ENCODE measurements around the gene UFL1. TPM values are rescaled to one million over a fixed set of nuclear protein-coding genes. Genes with fewer than 3 reads are reported as not detected.

The UFL1 gene
- total RNA-seq, 4 donors from 2014 or later, result 22.3 to 24.3 (median 23.2) TPM

DNA sequence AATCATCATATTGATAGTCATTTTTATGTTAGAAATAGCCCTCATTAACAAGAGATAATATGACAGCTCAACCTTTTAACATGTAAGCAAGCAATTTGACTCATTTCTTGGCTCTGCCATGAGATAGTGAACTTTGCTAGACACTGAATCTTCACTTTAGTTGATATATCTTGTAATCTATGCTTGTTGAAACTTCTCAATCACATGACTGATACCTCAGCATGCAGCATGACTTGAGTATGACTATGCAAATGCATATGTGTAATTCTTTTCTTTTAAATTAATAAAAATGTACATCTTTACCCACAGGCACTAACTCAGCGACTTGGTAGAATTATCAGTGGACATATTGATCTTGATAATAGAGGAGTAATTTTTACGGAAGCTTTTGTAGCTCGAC is 6.6 kb downstream of the UFL1 start:
- H3K4me3 ChIP-seq (ENCODE audit: low read depth, poor library complexity, severe bottlenecking), result no peak overlapping the region
- no peak for DNase-seq (ENCODE audit: low spot score in 2 of 2)
- 89 to 91% methylated on average over 3 of the region's 3 CpGs for WGBS, 2 donors
- no peak for TF ChIP-seq CTCF (IDR thresholded peaks at IDR 0.05)
- TF ChIP-seq POLR2A (IDR thresholded peaks at IDR 0.05), result no peak
- intact Hi-C loops (cut with DNase I; ENCODE audit: low total_unique reads), result no loop called here

DNA sequence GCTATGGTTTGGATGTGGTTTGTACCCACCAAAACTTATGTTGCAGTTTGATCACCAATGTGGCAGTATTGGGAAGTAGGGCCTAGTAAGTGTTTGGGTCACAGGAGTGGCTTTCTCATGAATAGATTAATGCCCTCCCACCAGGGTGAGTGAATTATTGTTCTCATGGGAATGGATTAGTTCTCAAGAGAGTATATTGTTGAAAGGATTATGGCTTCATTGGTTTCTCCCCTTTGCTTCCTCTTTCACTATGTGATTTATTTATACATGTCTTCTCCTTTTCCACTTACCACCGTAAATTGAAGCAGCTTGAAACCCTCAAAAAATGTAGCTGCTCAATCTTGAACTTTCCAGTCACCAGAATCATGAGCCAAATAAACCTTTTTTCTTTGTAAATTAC is 10.8 kb downstream of the UFL1 start:
- WGBS, 2 donors, result 63 to 81% methylated on average over 1 of the region's 1 CpG
- intact Hi-C loops (cut with DNase I; ENCODE audit: low total_unique reads), result no loop called here
- no peak overlapping the region for H3K4me3 ChIP-seq (ENCODE audit: low read depth, poor library complexity, severe bottlenecking)
- no peak for DNase-seq (ENCODE audit: low spot score in 2 of 2)
- TF ChIP-seq CTCF (IDR thresholded peaks at IDR 0.05), result no peak
- no peak for TF ChIP-seq POLR2A (IDR thresholded peaks at IDR 0.05)

DNA sequence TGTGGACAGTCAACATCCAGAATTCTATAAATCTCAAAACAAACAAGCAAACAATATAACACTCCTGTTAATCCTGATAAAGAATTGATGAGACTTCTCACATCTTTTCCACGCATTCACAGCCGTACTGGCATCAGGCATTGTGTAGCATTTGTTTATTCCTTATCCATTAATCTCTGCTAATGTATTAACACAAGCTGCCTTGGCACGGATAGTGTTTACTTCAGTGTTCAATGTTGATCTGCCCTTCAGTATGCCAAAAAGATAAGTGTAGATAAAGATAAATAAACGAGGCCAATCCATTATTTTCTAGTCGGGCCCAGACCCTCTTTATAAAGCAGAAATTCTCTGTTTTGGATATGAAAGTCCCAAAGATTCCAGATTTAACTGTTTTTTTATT is 16.1 kb downstream of the UFL1 start:
- H3K4me3 ChIP-seq (ENCODE audit: low read depth, poor library complexity, severe bottlenecking), result no peak overlapping the region
- 92 to 93% methylated on average over 5 of the region's 5 CpGs for WGBS, 2 donors
- DNase-seq (ENCODE audit: low spot score in 2 of 2), result no peak
- intact Hi-C loops (cut with DNase I; ENCODE audit: low total_unique reads), result no loop called here
- no peak for TF ChIP-seq POLR2A (IDR thresholded peaks at IDR 0.05)
- TF ChIP-seq CTCF (IDR thresholded peaks at IDR 0.05), result no peak

- TF ChIP-seq POLR2A (IDR thresholded peaks at IDR 0.05), result no peak
- TF ChIP-seq CTCF (IDR thresholded peaks at IDR 0.05), result no peak
- intact Hi-C loops (cut with DNase I; ENCODE audit: low total_unique reads), result no loop called here
- no peak for DNase-seq (ENCODE audit: low spot score in 2 of 2)
These were observed 21.1 kb downstream of the UFL1 start for GRCh38 chr6:96542702-96543101.

DNA sequence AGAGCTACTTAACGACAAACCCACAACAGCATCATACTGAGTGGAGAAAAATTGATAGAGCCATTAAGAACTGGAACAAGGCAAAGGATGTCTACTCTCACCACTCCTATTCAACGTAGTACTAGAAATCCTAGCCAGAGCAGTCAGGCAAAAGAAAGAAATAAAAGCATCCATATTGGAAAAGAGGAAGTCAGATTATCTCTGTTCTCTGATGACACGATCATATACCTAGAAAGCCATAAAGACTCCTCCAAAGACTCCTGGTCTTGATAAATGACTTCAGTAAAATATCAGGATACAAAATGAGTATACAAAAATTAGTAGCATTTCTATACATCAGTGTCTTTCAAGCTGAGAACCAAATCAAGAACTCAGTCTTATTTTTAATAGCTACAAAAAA is 24.3 kb downstream of the UFL1 start:
- no peak for DNase-seq (ENCODE audit: low spot score in 2 of 2)
- intact Hi-C loops (cut with DNase I; ENCODE audit: low total_unique reads), result no loop called here
- no peak overlapping the region for H3K4me3 ChIP-seq (ENCODE audit: low read depth, poor library complexity, severe bottlenecking)
- no peak for TF ChIP-seq CTCF (IDR thresholded peaks at IDR 0.05)
- TF ChIP-seq POLR2A (IDR thresholded peaks at IDR 0.05), result no peak
- WGBS, 2 donors, result 92 to 97% methylated on average over 3 of the region's 3 CpGs

More at GRCh38 chr6:96542702-96543101, 21.1 kb downstream of the UFL1 start:
- no peak overlapping the region for H3K4me3 ChIP-seq (ENCODE audit: low read depth, poor library complexity, severe bottlenecking)

DNA sequence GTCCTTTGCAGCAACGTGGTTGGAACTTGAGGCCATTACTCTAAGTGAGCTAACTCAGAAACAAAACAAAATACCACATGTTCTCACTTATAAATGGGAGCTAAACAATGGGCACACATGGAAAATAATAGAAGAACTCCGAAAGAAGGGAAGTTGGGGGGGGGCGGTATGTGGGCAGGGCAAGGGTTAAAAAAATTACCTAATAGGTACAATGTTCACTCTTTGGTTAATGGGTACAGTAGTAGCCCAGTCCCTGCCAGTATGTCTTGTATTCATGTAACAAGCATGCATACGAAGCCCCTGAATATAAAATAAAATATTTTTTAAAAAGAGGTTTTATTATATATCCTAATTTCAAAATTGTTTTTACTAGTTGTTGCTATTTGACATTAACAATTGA is 26.0 kb downstream of the UFL1 start:
- no peak for TF ChIP-seq POLR2A (IDR thresholded peaks at IDR 0.05)
- TF ChIP-seq CTCF (IDR thresholded peaks at IDR 0.05), result no peak
- no peak for DNase-seq (ENCODE audit: low spot score in 2 of 2)
- 91 to 94% methylated on average over 4 of the region's 4 CpGs for WGBS, 2 donors
- no peak overlapping the region for H3K4me3 ChIP-seq (ENCODE audit: low read depth, poor library complexity, severe bottlenecking)
- intact Hi-C loops (cut with DNase I; ENCODE audit: low total_unique reads), result no loop called here

Data from lower leg skin (tissue), 4 donors.